GM12872 (cell line): ENCODE data around the gene MAN1A2.

ENCODE experiments used
- CTCF ChIP-seq: IDR thresholded peaks from 3 replicates; pipeline ENCODE4 v1.5.1; 2011; ENCODE audit warnings: low read depth, mild to moderate bottlenecking, low read length, moderate library complexity; ENCODE audit not compliant: insufficient read depth

Gene MAN1A2

GRCh38 chr1:117559985-117560384 lies 192.7 kb downstream of the MAN1A2 start:
- no peak for TF ChIP-seq CTCF

GRCh38 chr1:117561071-117561470 lies 193.8 kb downstream of the MAN1A2 start:
- no peak for TF ChIP-seq CTCF

GRCh38 chr1:117561551-117561950 lies 194.3 kb downstream of the MAN1A2 start:
- TF ChIP-seq CTCF: no peak

- no peak for TF ChIP-seq CTCF
Measured at GRCh38 chr1:117562581-117563491, 195.6 kb downstream of the MAN1A2 start.

GRCh38 chr1:117563492-117563875 lies 196.2 kb downstream of the MAN1A2 start:
- no peak for TF ChIP-seq CTCF

- TF ChIP-seq CTCF: no peak
Measured at GRCh38 chr1:117564227-117565075, 197.2 kb downstream of the MAN1A2 start.

GRCh38 chr1:117565076-117565556 lies 197.9 kb downstream of the MAN1A2 start:
- no peak for TF ChIP-seq CTCF
